Adrenal gland (tissue), 12 donors: ENCODE data around the gene EPC1. TPM values are rescaled to one million over a fixed set of nuclear protein-coding genes. Genes with fewer than 3 reads are reported as not detected.
"Not testable (repeated sequence)": the region's sequence is repeated elsewhere in the genome, so short reads cannot be mapped to it uniquely, and the experiment has no call there.

Source experiments
- DNase-seq, 7 donors: peaks; one replicate each; pipeline ENCODE4 v3.0.0-alpha.2; 2019 to 2020
- H3K27ac ChIP-seq, 5 donors: fragments of 200-600 bp; sonication (generic) in 4 of 5; 1 replicate in 3 of 5; 2 replicates in 2 of 5; pipeline versions ENCODE4 v1.5.1 to v1.8.0; 2016 to 2020; ENCODE audit warnings: mild to moderate bottlenecking in 1 of 5
- H3K27me3 ChIP-seq: fragments of 200-600 bp; 2 replicates; pipeline ENCODE4 v1.8.0; 2021
- H3K36me3 ChIP-seq, 2 donors: fragments of 200-600 bp; replicated peaks in 1 of 2; 1 replicate in 1 of 2; 2 replicates in 1 of 2; pipeline versions ENCODE4 v1.5.1 to v1.8.0; 2018 to 2022
- H3K4me1 ChIP-seq, 2 donors: fragments of 200-600 bp; replicated peaks in 1 of 2; 1 replicate in 1 of 2; 2 replicates in 1 of 2; pipeline versions ENCODE4 v1.5.1 to v1.8.0; 2018 to 2021
- H3K4me3 ChIP-seq, 4 donors: fragments of 200-600 bp; sonication (generic) in 3 of 4; one replicate each; pipeline ENCODE4 v1.5.1; 2016 to 2018
- H3K9me3 ChIP-seq, 3 donors: fragments of 200-600 bp; sonication (generic) in 1 of 3; replicated peaks in 1 of 3; 1 replicate in 2 of 3; 2 replicates in 1 of 3; pipeline versions ENCODE4 v1.5.1 to v1.8.0; 2016 to 2021
- POLR2A ChIP-seq, 2 donors: fragments of 450-650 bp; IDR thresholded peaks; one replicate each; pipeline ENCODE4 v1.6.1; 2017; ENCODE audit warnings: antibody characterized with exemption in 2 of 2, mild to moderate bottlenecking in 2 of 2, moderate library complexity in 1 of 2
- WGBS, 4 donors: extraction: QIAGEN DNeasy Blood & Tissue Kit in 2 of 4; methylation state at CpG; one replicate each; pipeline versions ENCODE4 v1.1.5 to v1.1.7; 2013 to 2017; 5-methylcytosine and 5-hydroxymethylcytosine counted together
- intact Hi-C, 2 donors: fragments of 100-400 bp; cut with DNase I; formaldehyde crosslinking; loops; one replicate each; pipeline versions ENCODE4 v1.14.1 to v1.15.0; 2022 to 2023
- polyA plus RNA-seq, 3 donors: library from polyadenylated mRNA; stranded (reverse); fragments of 200-250 nt in 2 of 3; fragments of 350-450 nt in 1 of 3; fragmentation: Illumina TruSeq in 1 of 3; extraction: RNeasy Lipid Tissue Mini Kit (QIAGEN cat#74804) in 1 of 3; gene quantifications; one replicate each; pipeline ENCODE4 v1.2.3, GENCODE V29; 2013 to 2014
- total RNA-seq, 9 donors: library from RNA; depleted of rRNA in 4 of 9; stranded (reverse); fragments of >200 nt in 4 of 9; fragments of 120-200 nt in 1 of 9; fragmentation: NEBNext Ultra II Directional in 1 of 9; extraction: Animal tissue kit (Norgen Biotek cat#: 25700) in 1 of 9; gene quantifications; one replicate each; pipeline versions ENCODE4 v1.1.0 to v1.2.4, GENCODE V29; 2013 to 2023
- TF ChIP-seq, protein P1 (sequence below), 6 experiments: fragments of 450-650 bp in 4 of 6; fragments of 200-600 bp in 2 of 6; sonication (generic) in 1 of 6; IDR thresholded peaks; 1 replicate in 5 of 6; 2 replicates in 1 of 6; pipeline versions ENCODE4 v1.5.1 to v1.8.0; 2016 to 2021; ENCODE audit warnings: antibody characterized with exemption in 6 of 6, mild to moderate bottlenecking in 2 of 6, moderate library complexity in 1 of 6
- donor health status: healthy with polysubstance abuse.
- donor health status: Bipolar disorder and iron deficiency.
- donor health status: DM: yes; HTN: yes; CAD: no.
- donor health status: DM: no; HTN: no; CAD: no.
- donor health status: DM: no; HTN: no; CAD: no.
- donor health status: DM: yes; HTN: yes; CAD: no.

EPC1 gene
- total and polyA plus RNA-seq, 12 donors: 10.9 to 43.6 (median 24.4) TPM

DNA sequence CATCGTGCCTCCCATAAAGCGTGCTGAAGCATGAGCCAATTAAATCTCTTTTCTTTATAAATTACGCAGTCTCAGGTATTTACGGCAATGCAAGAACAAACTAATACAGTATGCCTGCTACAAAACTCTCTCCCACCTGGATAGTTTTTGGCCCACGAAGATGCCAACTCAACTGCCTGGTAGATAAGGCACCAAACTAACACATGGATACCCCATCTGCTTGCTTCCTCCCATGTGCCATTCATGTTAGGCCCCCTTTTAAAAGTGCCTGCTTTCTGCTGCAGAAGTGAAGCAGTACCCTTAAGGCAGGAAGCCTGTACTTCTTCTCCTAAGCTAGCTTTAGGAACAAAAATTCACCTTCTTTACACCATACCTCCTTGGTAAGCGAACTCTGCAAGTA lies 15.6 kb upstream of the EPC1 start:
- intact Hi-C loops: loop anchor here in 1 of 2 donors (10.0 kb wide), 1 partner anchor 168 kb away; no protein-coding TSS in a partner anchor

DNA sequence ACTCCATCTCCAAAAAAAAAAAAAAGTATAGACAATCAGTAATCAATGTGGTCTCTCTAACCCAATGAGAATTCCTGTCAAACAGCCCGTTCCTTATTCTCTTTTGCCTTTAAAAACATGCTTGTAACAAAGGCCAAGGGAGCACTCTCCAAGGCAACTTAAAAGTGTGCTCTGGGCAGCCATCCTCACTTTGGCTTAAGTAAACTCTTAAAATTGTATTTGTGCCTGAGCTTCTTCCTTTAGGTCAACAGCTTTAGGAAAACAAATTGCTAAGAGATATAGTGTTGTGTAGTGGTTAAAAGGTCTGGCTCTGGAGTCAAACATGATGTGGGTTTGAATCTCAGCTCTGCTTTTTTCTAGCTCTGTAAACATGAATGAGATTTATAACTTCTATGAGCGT lies 13.9 kb upstream of the EPC1 start:
- intact Hi-C loops: loop anchor here in 1 of 2 donors (10.0 kb wide), 1 partner anchor 166 kb away; no protein-coding TSS in a partner anchor
- Histone ChIP-seq H3K4me3 (no peak overlapping the region), H3K9me3 (no peaks in the 10 kb centered on the region), H3K4me1 (peaks cover 0 to 4% of the 10 kb centered on the region in 2 donors), H3K27me3 (no peaks in the 10 kb centered on the region), H3K27ac (no peak overlapping the region), H3K36me3 (no peaks in the 10 kb centered on the region)
- TF ChIP-seq, protein P1, sequence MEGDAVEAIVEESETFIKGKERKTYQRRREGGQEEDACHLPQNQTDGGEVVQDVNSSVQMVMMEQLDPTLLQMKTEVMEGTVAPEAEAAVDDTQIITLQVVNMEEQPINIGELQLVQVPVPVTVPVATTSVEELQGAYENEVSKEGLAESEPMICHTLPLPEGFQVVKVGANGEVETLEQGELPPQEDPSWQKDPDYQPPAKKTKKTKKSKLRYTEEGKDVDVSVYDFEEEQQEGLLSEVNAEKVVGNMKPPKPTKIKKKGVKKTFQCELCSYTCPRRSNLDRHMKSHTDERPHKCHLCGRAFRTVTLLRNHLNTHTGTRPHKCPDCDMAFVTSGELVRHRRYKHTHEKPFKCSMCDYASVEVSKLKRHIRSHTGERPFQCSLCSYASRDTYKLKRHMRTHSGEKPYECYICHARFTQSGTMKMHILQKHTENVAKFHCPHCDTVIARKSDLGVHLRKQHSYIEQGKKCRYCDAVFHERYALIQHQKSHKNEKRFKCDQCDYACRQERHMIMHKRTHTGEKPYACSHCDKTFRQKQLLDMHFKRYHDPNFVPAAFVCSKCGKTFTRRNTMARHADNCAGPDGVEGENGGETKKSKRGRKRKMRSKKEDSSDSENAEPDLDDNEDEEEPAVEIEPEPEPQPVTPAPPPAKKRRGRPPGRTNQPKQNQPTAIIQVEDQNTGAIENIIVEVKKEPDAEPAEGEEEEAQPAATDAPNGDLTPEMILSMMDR (IDR thresholded peaks at IDR 0.05): no peak
- no peak for TF ChIP-seq POLR2A (IDR thresholded peaks at IDR 0.05)
- WGBS, 4 donors: 84 to 92% (median 90%) methylated on average over 2 of the region's 2 CpGs
- no peak for DNase-seq

More for the DNA sequence above, 15.6 kb upstream of the EPC1 start:
- 92 to 94% (median 93%) methylated on average over 6 of the region's 6 CpGs for WGBS, 4 donors
- Histone ChIP-seq H3K27ac (no peak overlapping the region), H3K9me3 (no peaks in the 10 kb centered on the region), H3K27me3 (no peaks in the 10 kb centered on the region), H3K36me3 (no peaks in the 10 kb centered on the region), H3K4me3 (no peak overlapping the region), H3K4me1 (peaks cover 0 to 15% of the 10 kb centered on the region in 2 donors)
- TF ChIP-seq, protein P1 (IDR thresholded peaks at IDR 0.05): no peak
- no peak for TF ChIP-seq POLR2A (IDR thresholded peaks at IDR 0.05)
- DNase-seq: no peak

DNA sequence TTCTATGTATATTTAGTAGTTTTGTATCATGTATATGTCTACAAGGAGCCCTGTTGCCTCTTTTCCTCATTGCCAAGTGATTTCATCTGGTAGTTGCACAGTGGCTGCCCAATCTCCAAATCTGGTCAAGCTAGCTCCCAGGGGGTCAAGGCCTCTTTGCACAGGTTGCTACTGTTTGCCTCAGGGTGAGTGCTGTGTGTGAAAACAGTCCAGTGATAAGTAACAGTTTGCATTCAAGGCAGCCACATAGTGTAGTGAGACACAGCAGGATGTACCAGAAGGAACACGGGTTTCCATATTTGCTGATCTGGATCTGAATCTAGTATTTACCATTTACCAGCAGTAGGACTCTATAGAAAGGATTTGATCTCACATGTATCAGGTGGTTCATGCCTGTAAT lies 13.3 kb upstream of the EPC1 start:
- Histone ChIP-seq H3K27me3 (no peaks in the 10 kb centered on the region), H3K9me3 (no peaks in the 10 kb centered on the region), H3K27ac (no peak overlapping the region), H3K4me3 (no peak overlapping the region), H3K4me1 (peaks cover 0 to 4% of the 10 kb centered on the region in 2 donors), H3K36me3 (no peaks in the 10 kb centered on the region)
- intact Hi-C loops: loop anchor here in 1 of 2 donors (10.0 kb wide), 1 partner anchor 165 kb away; no protein-coding TSS in a partner anchor
- WGBS, 4 donors: 97 to 100% (median 100%) methylated on average over 1 of the region's 1 CpG
- DNase-seq: no peak
- no peak for TF ChIP-seq POLR2A (IDR thresholded peaks at IDR 0.05)
- TF ChIP-seq, protein P1 (IDR thresholded peaks at IDR 0.05): no peak

DNA sequence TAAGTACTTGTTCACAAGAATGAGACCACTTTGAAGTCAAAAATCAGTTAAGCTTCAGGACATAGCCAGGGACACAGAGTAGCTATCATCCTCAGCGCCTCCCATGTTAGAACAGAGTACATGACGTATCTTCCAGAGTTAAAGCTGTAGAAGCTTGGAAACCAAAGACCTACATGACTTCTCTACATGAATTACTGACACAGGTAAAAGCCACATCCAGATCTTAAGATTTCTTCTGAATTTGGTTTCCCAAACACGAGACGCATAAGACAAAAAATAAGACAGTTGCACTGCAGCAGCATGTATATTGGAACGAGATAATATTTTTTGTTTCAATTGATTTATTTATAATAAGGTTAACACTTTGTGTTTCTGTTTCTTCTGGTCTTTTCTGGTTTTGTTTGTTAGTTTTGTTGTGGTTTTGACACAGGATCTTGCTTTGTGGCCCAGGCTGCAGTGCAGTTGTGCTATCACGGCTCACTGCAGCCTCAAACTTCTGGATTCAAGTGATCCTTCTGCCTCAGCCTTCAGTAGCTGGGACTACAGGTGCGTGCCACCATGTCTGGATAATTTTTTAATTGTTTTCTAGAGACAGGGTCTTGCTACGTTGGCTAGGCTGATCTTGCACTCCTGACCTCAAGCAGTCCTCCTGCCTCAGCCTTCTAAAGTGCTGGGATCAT lies 10.2 kb upstream of the EPC1 start:
- H3K36me3 ChIP-seq: no peaks in the 10 kb centered on the region
- no peaks in the 10 kb centered on the region for H3K9me3 ChIP-seq
- no peak overlapping the region for H3K4me3 ChIP-seq
- peaks cover 0 to 4% of the 10 kb centered on the region in 2 donors for H3K4me1 ChIP-seq
- intact Hi-C loops: no loop called here
- no peak for DNase-seq
- H3K27me3 ChIP-seq: no peaks in the 10 kb centered on the region
- no peak overlapping the region for H3K27ac ChIP-seq
- WGBS, 4 donors: 84 to 93% (median 90%) methylated on average over 8 of the region's 8 CpGs
- TF ChIP-seq, protein P1 (IDR thresholded peaks at IDR 0.05): no peak
- no peak for TF ChIP-seq POLR2A (IDR thresholded peaks at IDR 0.05)

DNA sequence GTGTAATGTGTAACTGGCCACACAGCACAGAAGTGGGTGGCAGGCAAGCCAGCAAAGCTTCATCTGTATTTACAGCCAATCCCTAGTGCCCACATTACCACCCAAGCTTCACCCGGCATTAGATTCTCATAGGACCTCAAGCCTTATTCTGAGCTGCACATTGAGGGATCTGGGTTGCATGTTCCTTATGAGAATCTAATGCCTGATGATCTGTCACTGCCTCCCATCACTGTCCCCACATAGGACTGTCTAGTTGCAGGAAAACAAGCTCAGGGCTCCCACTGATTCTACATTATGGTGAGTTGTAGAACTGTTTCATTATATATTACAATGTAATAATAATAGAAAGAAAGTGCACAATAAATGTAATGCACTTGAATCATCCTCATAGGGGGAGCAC lies 7.7 kb upstream of the EPC1 start:
- H3K9me3 ChIP-seq, H3K27me3 ChIP-seq, H3K4me3 ChIP-seq, H3K27ac ChIP-seq, H3K36me3 ChIP-seq, DNase-seq, intact Hi-C loops, H3K4me1 ChIP-seq: not testable (repeated sequence)
- WGBS, 4 donors: 38 to 100% (median 83%) methylated on average over 1 of the region's 1 CpG
